Gastrocnemius medialis (tissue), 4 donors: Measurements from ENCODE around the gene KASH5.

Experiments
- CTCF ChIP-seq, 5 experiments: fragments of 450-650 bp in 3 of 5; fragments of 200-600 bp in 2 of 5; sonication (generic) in 2 of 5; IDR thresholded peaks in 4 of 5; conservative IDR thresholded peaks in 1 of 5; 1 replicate in 4 of 5; 2 replicates in 1 of 5; pipeline ENCODE4 v1.5.1; 2016 to 2019; ENCODE audit warnings: antibody characterized with exemption in 5 of 5, mild to moderate bottlenecking in 3 of 5, moderate library complexity in 3 of 5
- POLR2A ChIP-seq, 2 donors: fragments of 450-650 bp; IDR thresholded peaks; one replicate each; pipeline ENCODE4 v1.6.1; 2017; ENCODE audit warnings: antibody characterized with exemption in 2 of 2, mild to moderate bottlenecking in 2 of 2, moderate library complexity in 2 of 2

GRCh38 chr19:49453013-49453756, 65.1 kb downstream of the KASH5 start, which contains the start of gene ALDH16A1:
- TF ChIP-seq CTCF (IDR thresholded peaks at IDR 0.05 in 4 of 5, conservative IDR thresholded peaks at IDR 0.05 in 1 of 5): no peak
- TF ChIP-seq POLR2A (IDR thresholded peaks at IDR 0.05): peak; percentile 78 to 86
